A549 (cell line): ENCODE measurements around the gene MRM3.
"Not testable (repeated sequence)": the region's sequence is repeated elsewhere in the genome, so short reads cannot be mapped to it uniquely, and the experiment has no call there.

Experiments used
- BHLHE40 ChIP-seq: IDR thresholded peaks from 2 replicates; pipeline ENCODE4 v1.6.1; 2012; ENCODE audit warnings: low read depth, low read length, inconsistent platforms
- CTCF ChIP-seq: fragments of >200 bp; sonication (Bioruptor Twin); formaldehyde crosslinking; IDR thresholded peaks from 3 replicates; pipeline ENCODE4 v1.5.1; 2016
- HOXA7 ChIP-seq: fragments of 250-450 bp; sonication (Bioruptor Pico); IDR thresholded peaks from 2 replicates; pipeline ENCODE4 v1.5.0; 2020; ENCODE audit warnings: mild to moderate bottlenecking, moderate library complexity

DNA sequence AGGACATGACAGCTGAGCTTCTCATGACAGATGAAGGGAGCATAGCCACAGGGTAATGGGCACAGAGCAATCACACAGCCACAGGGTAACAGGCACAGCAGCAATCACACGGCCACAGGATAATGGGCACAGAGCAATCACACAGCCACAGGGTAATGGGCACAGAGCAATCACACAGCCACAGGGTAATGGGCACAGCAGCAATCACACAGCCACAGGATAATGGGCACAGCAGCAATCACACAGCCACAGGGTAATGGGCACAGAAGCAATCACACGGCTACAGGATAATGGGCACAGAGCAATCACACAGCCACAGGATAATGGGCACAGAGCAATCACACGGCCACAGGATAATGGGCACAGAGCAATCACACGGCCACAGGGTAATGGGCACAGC lies 33.5 kb upstream of the MRM3 start:
- not testable (repeated sequence) for TF ChIP-seq CTCF; HOXA7 (CRISPR knock-in tag); BHLHE40
